Upper lobe of left lung (tissue), 4 donors: ENCODE results near the gene EDEM3.

ENCODE experiments used
- CTCF ChIP-seq, 6 experiments: fragments of 450-650 bp in 4 of 6; fragments of 200-600 bp in 2 of 6; sonication (generic) in 2 of 6; IDR thresholded peaks; one replicate each; pipeline ENCODE4 v1.5.1; 2016 to 2019; ENCODE audit warnings: antibody characterized with exemption in 6 of 6
- EP300 ChIP-seq, 4 donors: sonication (generic); formaldehyde crosslinking; IDR thresholded peaks; one replicate each; pipeline ENCODE4 v1.5.1; 2017; ENCODE audit warnings: antibody characterized with exemption in 4 of 4, control low read depth in 2 of 4
- POLR2A ChIP-seq, 4 donors: fragments of 450-650 bp; IDR thresholded peaks; one replicate each; pipeline ENCODE4 v1.5.1; 2016 to 2017; ENCODE audit warnings: antibody characterized with exemption in 4 of 4, mild to moderate bottlenecking in 2 of 4
- POLR2AphosphoS5 ChIP-seq, 2 donors: sonication (generic); formaldehyde crosslinking; IDR thresholded peaks; one replicate each; pipeline ENCODE4 v1.5.1; 2017; ENCODE audit warnings: antibody characterized with exemption in 2 of 2

- TF ChIP-seq CTCF (IDR thresholded peaks at IDR 0.05) (no peak), POLR2A (IDR thresholded peaks at IDR 0.05) (no peak), EP300 (IDR thresholded peaks at IDR 0.05) (no peak), POLR2AphosphoS5 (IDR thresholded peaks at IDR 0.05) (no peak)
These were observed 77.3 kb downstream of the EDEM3 start for GRCh38 chr1:184677344-184677743.
